Small intestine (tissue), 7 donors: Measurements from ENCODE around the gene MPPED2. TPM values are rescaled to one million over a fixed set of nuclear protein-coding genes. Genes with fewer than 3 reads are reported as not detected.

Experiments
- DNase-seq, 2 donors: peaks; one replicate each; pipeline versions ENCODE4 v3.0.0 to v3.0.0-alpha.2; 2013
- FAIRE-seq: peaks from 2 replicates; lab custom pipeline; 2012; peaks lifted over from hg19 to GRCh38; lab: Jason Lieb, UNC
- H3K27ac ChIP-seq, 3 donors: one replicate each; pipeline ENCODE4 v1.5.1; 2013; ENCODE audit warnings: low read length in 2 of 3, mild to moderate bottlenecking in 2 of 3, control low read depth in 1 of 3, inconsistent platforms in 1 of 3, low read depth in 1 of 3, moderate library complexity in 1 of 3
- H3K27me3 ChIP-seq, 3 donors: one replicate each; pipeline ENCODE4 v1.6.1; 2013; ENCODE audit warnings: low read length in 3 of 3, inconsistent platforms in 1 of 3; ENCODE audit not compliant: control insufficient read depth in 3 of 3, insufficient read depth in 3 of 3
- H3K36me3 ChIP-seq, 3 donors: one replicate each; pipeline ENCODE4 v1.6.1; 2013; ENCODE audit warnings: low read length in 3 of 3, inconsistent platforms in 1 of 3, low read depth in 1 of 3, mild to moderate bottlenecking in 1 of 3, moderate library complexity in 1 of 3; ENCODE audit not compliant: control insufficient read depth in 3 of 3, insufficient read depth in 2 of 3
- H3K4me1 ChIP-seq, 3 donors: one replicate each; pipeline ENCODE4 v1.6.1; 2013; ENCODE audit warnings: low read length in 2 of 3, inconsistent platforms in 1 of 3, low read depth in 1 of 3, mild to moderate bottlenecking in 1 of 3, moderate library complexity in 1 of 3; ENCODE audit not compliant: control insufficient read depth in 3 of 3, insufficient read depth in 2 of 3
- H3K4me3 ChIP-seq, 3 donors: one replicate each; pipeline ENCODE4 v1.5.1; 2013; ENCODE audit warnings: low read length in 3 of 3, control low read depth in 1 of 3, inconsistent platforms in 1 of 3, low read depth in 1 of 3, mild to moderate bottlenecking in 1 of 3, moderate library complexity in 1 of 3
- H3K9me3 ChIP-seq, 2 donors: one replicate each; pipeline ENCODE4 v1.6.1; 2013; ENCODE audit warnings: low read depth in 1 of 2, low read length in 1 of 2; ENCODE audit not compliant: control insufficient read depth in 2 of 2, insufficient read depth in 1 of 2
- WGBS, 3 donors: extraction: QIAGEN DNeasy Blood & Tissue Kit; methylation state at CpG; one replicate each; pipeline ENCODE4 v1.1.7; 2013; 5-methylcytosine and 5-hydroxymethylcytosine counted together
- polyA plus RNA-seq, 4 donors: library from polyadenylated mRNA; stranded (reverse) in 3 of 4; unstranded in 1 of 4; fragments of 200-250 nt in 3 of 4; fragments of 120-200 nt in 1 of 4; gene quantifications; one replicate each; pipeline versions ENCODE4 v1.2.1 to v1.2.3, GENCODE V29; 2013
- donor health status: healthy with polysubstance abuse.
- donor health status: control.
- donor health status: control.
- donor health status: Bipolar disorder and iron deficiency.
- donor health status: healthy.

The MPPED2 gene
- polyA plus RNA-seq, 4 donors = 0.84 to 1.1 TPM; not detected in 2

DNA sequence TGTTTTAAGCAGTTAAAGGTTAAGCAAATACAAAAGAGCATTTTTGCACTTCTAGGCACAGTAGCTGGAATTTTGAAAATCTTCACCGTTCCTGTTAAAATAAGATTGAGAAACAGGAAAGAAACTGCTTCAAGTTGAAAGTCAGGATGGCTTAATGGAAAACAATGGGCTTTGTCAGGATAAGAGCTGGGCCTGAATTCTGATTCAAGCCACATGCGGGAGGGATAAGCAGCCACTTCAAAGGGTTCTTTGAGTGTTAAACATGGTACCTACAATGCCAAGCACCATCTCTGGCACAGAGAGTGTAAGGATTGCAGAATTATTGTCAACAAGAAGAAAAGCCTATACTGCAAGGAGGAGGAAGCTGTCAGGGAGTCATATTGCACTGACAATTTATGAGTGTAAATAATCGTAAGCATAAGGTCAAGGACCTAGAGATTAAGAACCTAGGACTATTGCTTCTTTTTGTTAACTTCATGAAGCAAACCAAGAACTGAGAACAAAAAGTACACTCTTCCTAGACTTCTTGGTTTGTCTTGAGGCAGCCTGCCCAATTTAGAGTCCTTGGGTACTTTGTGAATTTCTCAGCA lies 32.5 kb downstream of the MPPED2 start:
- Histone ChIP-seq H3K36me3 (no peaks in the 10 kb centered on the region), H3K27ac (no peak overlapping the region), H3K9me3 (no peaks in the 10 kb centered on the region), H3K27me3 (no peaks in the 10 kb centered on the region), H3K4me3 (no peak overlapping the region), H3K4me1 (no peaks in the 10 kb centered on the region)
- no peak for DNase-seq
- 49 to 51% (median 50%) methylated on average over 3 of the region's 3 CpGs for WGBS, 3 donors
- no peak for FAIRE-seq

DNA sequence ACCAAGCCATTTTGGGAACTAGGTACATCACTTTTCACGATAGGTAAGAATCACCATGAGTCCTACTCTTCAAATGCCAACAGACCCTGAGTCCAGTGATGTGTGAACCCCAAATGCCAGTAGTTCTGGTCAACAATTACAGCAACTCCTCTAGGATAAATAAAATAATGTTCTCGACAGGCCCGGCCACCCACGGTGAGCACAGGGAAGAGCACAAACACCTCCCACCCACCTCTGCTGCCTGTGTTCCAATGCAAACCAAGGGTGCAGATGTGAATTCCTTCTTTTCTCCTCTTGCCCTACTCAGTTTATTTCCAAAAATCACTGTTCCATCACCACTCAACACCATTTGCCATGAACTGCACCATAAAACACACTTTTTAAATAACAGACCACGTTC lies 33.3 kb downstream of the MPPED2 start:
- WGBS, 3 donors = 82 to 87% (median 85%) methylated on average over 5 of the region's 5 CpGs
- Histone ChIP-seq H3K4me3 (no peak overlapping the region), H3K36me3 (no peaks in the 10 kb centered on the region), H3K9me3 (no peaks in the 10 kb centered on the region), H3K27me3 (no peaks in the 10 kb centered on the region), H3K27ac (no peak overlapping the region), H3K4me1 (no peaks in the 10 kb centered on the region)
- DNase-seq = no peak
- FAIRE-seq = no peak

DNA sequence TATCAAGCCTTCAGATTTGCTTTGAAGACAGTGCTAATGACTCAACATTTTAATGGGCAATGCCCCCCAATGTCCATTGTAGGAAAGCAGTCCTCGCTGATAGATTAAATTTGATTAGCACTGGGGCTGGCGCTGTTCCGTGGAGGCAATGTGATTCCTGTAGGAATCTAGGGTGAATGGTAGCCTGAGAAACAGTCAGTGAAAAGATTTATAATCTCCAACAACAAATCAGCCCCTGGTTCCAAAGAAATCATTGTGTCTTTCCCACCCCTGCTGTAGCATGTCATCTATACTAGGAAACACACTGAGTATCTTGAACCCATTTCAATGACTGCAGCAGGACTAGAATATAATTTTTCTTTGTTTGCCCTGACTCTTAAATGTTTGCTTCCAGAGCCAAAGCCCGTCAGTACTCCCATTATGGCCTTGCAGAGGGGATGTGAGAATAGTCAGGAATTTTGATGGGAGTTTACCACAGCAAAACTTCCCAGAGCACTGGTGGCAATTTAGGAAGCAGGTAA lies 36.1 kb downstream of the MPPED2 start:
- Histone ChIP-seq H3K27ac (no peak overlapping the region), H3K36me3 (no peaks in the 10 kb centered on the region), H3K27me3 (no peaks in the 10 kb centered on the region), H3K4me3 (no peak overlapping the region), H3K4me1 (no peaks in the 10 kb centered on the region), H3K9me3 (no peaks in the 10 kb centered on the region)
- FAIRE-seq (no peak), DNase-seq (no peak)
- 78 to 86% (median 82%) methylated on average over 4 of the region's 4 CpGs for WGBS, 3 donors

GRCh38 chr11:30549565-30549964 lies 36.6 kb downstream of the MPPED2 start:
- FAIRE-seq = no peak

GRCh38 chr11:30546334-30546733 lies 39.8 kb downstream of the MPPED2 start:
- Histone ChIP-seq H3K27ac (no peak overlapping the region), H3K27me3 (no peaks in the 10 kb centered on the region), H3K4me1 (no peaks in the 10 kb centered on the region), H3K4me3 (no peak overlapping the region), H3K36me3 (no peaks in the 10 kb centered on the region), H3K9me3 (no peaks in the 10 kb centered on the region)
- DNase-seq (no peak), FAIRE-seq (no peak)
- WGBS, 3 donors = 27 to 57% (median 29%) methylated on average over 1 of the region's 1 CpG

More at GRCh38 chr11:30549565-30549964, 36.6 kb downstream of the MPPED2 start:
- Histone ChIP-seq H3K36me3 (no peaks in the 10 kb centered on the region), H3K9me3 (no peaks in the 10 kb centered on the region), H3K4me3 (no peak overlapping the region), H3K4me1 (no peaks in the 10 kb centered on the region), H3K27ac (no peak overlapping the region), H3K27me3 (no peaks in the 10 kb centered on the region)
- WGBS, 3 donors = 45 to 55% (median 55%) methylated on average over 4 of the region's 4 CpGs
- DNase-seq = peak in 1 of 2 donors; percentile 19

GRCh38 chr11:30545507-30545906 lies 40.6 kb downstream of the MPPED2 start:
- 67 to 83% (median 70%) methylated on average over 5 of the region's 5 CpGs for WGBS, 3 donors
- Histone ChIP-seq H3K4me3 (no peak overlapping the region), H3K4me1 (no peaks in the 10 kb centered on the region), H3K9me3 (no peaks in the 10 kb centered on the region), H3K27ac (no peak overlapping the region), H3K27me3 (no peaks in the 10 kb centered on the region), H3K36me3 (no peaks in the 10 kb centered on the region)
- FAIRE-seq = no peak
- peak; percentile 54 to 55 for DNase-seq

- H3K36me3 ChIP-seq = no peaks in the 10 kb centered on the region
- FAIRE-seq (no peak), DNase-seq (no peak)
- H3K9me3 ChIP-seq = no peaks in the 10 kb centered on the region
- no peaks in the 10 kb centered on the region for H3K4me1 ChIP-seq
- no peak overlapping the region for H3K4me3 ChIP-seq
- 85 to 91% (median 86%) methylated on average over 1 of the region's 1 CpG for WGBS, 3 donors
- no peak overlapping the region for H3K27ac ChIP-seq
- no peaks in the 10 kb centered on the region for H3K27me3 ChIP-seq
Observed at GRCh38 chr11:30543066-30543465, 43.1 kb downstream of the MPPED2 start.

DNA sequence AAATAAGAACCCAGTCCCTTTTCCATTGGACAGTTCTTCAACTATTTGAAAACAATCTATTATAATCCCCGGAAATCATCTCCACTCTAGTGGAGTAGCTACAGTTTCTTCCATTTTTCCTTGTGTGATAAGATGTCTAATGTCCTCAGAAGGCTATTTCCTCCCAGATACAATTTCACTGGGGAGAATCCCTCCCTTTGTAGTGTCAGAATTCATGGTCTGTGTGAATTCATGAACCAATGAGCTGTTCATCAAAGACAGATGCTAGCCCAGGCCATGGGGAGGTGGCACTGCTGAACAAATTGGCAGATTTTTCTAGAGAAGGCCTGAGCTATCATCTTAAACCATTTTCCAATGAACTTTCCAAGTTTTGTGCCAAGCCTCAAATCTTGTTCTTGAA lies 45.4 kb downstream of the MPPED2 start:
- Histone ChIP-seq H3K9me3 (no peaks in the 10 kb centered on the region), H3K27ac (no peak overlapping the region), H3K4me1 (no peaks in the 10 kb centered on the region), H3K4me3 (no peak overlapping the region), H3K36me3 (no peaks in the 10 kb centered on the region), H3K27me3 (no peaks in the 10 kb centered on the region)
- 83 to 91% (median 85%) methylated on average over 1 of the region's 1 CpG for WGBS, 3 donors
- no peak for FAIRE-seq
- no peak for DNase-seq

DNA sequence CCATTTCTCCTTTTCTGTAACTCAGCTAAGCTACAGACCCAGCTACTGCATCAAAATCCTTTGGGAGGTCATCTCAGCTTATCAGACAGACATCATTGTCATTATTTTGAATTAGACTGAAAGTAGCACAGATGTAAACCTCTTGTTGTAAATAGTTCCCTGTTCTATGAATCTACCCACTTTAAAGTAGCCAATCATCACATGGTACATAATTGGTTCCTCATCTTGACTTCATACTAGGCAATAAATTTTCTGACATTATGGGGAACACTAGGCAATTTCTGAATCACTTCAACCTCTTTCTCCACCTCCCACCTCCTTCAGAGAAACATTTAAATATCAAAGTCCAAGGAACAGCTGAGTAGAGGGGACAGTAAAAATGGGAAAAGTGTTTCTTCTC lies 47.9 kb downstream of the MPPED2 start:
- no peak for FAIRE-seq

More for the DNA sequence above, 47.9 kb downstream of the MPPED2 start:
- no peak overlapping the region for H3K27ac ChIP-seq
- no peak for DNase-seq
- H3K27me3 ChIP-seq = no peaks in the 10 kb centered on the region
- H3K4me1 ChIP-seq = no peaks in the 10 kb centered on the region
- no peaks in the 10 kb centered on the region for H3K36me3 ChIP-seq
- no peak overlapping the region for H3K4me3 ChIP-seq
- no peaks in the 10 kb centered on the region for H3K9me3 ChIP-seq
